NCI-H748 (cell line): ENCODE results near the gene CTAGE1.
A peak's percentile ranks its signal among the peaks of the same experiment; 100 is the strongest.
"Not testable (repeated sequence)": the region's sequence is repeated elsewhere in the genome, so short reads cannot be mapped to it uniquely, and the experiment has no call there.

ENCODE experiments used
- DNase-seq: peaks from one replicate; lab custom pipeline; 2025; ENCODE audit not compliant: unreplicated experiment; lab: John Stamatoyannopoulos, UW

The CTAGE1 gene

GRCh38 chr18:22417496-22418188, at the start of gene CTAGE1:
Gene CTAGE1 (minus strand): TSS chr18:22417915. CDS start chr18:22417811, 104 bp downstream.
- DNase-seq = peak; percentile 32

GRCh38 chr18:22466608-22467395, 49.1 kb upstream of the CTAGE1 start:
- DNase-seq = no peak

- no peak for DNase-seq
These were observed 48.2 kb upstream of the CTAGE1 start for GRCh38 chr18:22465859-22466457.

GRCh38 chr18:22463076-22463475, 45.4 kb upstream of the CTAGE1 start:
- no peak for DNase-seq

GRCh38 chr18:22459491-22459890, 41.8 kb upstream of the CTAGE1 start:
- no peak for DNase-seq

- no peak for DNase-seq
These were observed 39.8 kb upstream of the CTAGE1 start for GRCh38 chr18:22457524-22457923.

GRCh38 chr18:22456547-22456946, 38.8 kb upstream of the CTAGE1 start:
- no peak for DNase-seq

- DNase-seq = no peak
These were observed 38.4 kb upstream of the CTAGE1 start for GRCh38 chr18:22456116-22456480.

- DNase-seq = no peak
These were observed 37.9 kb upstream of the CTAGE1 start for GRCh38 chr18:22455425-22456115.

- no peak for DNase-seq
These were observed 35.6 kb upstream of the CTAGE1 start for GRCh38 chr18:22453315-22453714.

GRCh38 chr18:22452226-22452668, 34.5 kb upstream of the CTAGE1 start:
- DNase-seq = no peak

GRCh38 chr18:22451796-22452195, 34.1 kb upstream of the CTAGE1 start:
- no peak for DNase-seq

GRCh38 chr18:22450766-22451165, 33.1 kb upstream of the CTAGE1 start:
- DNase-seq = not testable (repeated sequence)

- not testable (repeated sequence) for DNase-seq
These were observed 32.6 kb upstream of the CTAGE1 start for GRCh38 chr18:22450318-22450717.

GRCh38 chr18:22449753-22450152, 32.0 kb upstream of the CTAGE1 start:
- DNase-seq = not testable (repeated sequence)

GRCh38 chr18:22448238-22448637, 30.5 kb upstream of the CTAGE1 start:
- DNase-seq = no peak

- DNase-seq = no peak
These were observed 30.1 kb upstream of the CTAGE1 start for GRCh38 chr18:22447792-22448191.

GRCh38 chr18:22446911-22447310, 29.2 kb upstream of the CTAGE1 start:
- no peak for DNase-seq

- no peak for DNase-seq
These were observed 28.6 kb upstream of the CTAGE1 start for GRCh38 chr18:22446325-22446724.

- DNase-seq = no peak
These were observed 23.9 kb upstream of the CTAGE1 start for GRCh38 chr18:22441638-22442037.

- DNase-seq = no peak
These were observed 21.7 kb upstream of the CTAGE1 start for GRCh38 chr18:22439447-22439846.
